CD4-positive, alpha-beta T cell treated with Interleukin-21 for 1 hour (primary cell): ENCODE measurements around the gene CENPL.
"Not testable (repeated sequence)": the region's sequence is repeated elsewhere in the genome, so short reads cannot be mapped to it uniquely, and the experiment has no call there.

ENCODE experiments used
- DNase-seq: peaks from one replicate; pipeline ENCODE4 v3.0.0-alpha.2; 2020

CENPL gene, protein sequence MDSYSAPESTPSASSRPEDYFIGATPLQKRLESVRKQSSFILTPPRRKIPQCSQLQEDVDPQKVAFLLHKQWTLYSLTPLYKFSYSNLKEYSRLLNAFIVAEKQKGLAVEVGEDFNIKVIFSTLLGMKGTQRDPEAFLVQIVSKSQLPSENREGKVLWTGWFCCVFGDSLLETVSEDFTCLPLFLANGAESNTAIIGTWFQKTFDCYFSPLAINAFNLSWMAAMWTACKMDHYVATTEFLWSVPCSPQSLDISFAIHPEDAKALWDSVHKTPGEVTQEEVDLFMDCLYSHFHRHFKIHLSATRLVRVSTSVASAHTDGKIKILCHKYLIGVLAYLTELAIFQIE

DNA sequence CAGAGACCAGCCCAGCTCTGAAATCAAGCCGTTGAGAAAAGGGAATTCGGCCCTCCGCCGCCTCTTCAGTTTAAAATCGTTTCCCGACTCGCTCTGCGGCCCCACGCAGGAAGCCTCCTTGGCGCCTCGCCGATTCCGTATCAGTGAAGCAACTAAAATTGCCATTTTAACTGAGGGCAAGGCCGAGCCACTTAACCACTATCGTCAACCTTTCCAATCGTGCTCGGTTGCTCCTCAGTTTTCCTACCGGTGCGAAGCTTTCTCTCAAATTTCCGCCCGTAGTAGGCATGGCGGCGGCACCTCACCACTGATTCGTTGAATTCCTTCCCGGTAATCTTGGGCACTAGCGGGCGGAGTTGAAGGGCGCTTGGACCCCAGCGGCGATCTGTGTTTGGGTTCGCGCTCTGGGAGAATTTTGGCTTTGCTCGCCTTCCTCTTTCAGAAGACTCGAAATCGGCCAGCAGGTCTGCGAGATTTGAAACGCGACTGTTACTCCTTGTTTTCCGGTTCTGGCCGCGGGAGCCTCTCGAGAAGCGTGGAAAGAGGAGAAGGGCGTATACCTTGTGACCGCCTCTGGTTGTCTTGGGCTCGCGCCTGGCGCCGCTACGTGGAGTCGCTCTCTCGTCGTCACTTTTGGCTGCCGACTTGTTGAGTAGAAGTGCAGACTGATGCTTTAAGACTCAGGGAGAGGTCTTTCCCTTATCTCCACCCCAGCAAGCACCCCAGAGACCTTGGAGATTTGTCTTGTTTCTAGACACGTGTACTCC, at the start of gene CENPL, which contains the start of gene DARS2:
Gene CENPL (minus strand): TSS at position 569 of the 767 bp plus-strand sequence. CDS start 13,584 bp downstream, outside the sequence.
Gene DARS2 (plus strand): TSS at position 359 of the 767 bp plus-strand sequence. CDS start 557 bp downstream, outside the sequence.
- DNase-seq, result peak; percentile 94

GRCh38 chr1:173871500-173871899, 46.8 kb upstream of the CENPL start:
- no peak for DNase-seq

DNA sequence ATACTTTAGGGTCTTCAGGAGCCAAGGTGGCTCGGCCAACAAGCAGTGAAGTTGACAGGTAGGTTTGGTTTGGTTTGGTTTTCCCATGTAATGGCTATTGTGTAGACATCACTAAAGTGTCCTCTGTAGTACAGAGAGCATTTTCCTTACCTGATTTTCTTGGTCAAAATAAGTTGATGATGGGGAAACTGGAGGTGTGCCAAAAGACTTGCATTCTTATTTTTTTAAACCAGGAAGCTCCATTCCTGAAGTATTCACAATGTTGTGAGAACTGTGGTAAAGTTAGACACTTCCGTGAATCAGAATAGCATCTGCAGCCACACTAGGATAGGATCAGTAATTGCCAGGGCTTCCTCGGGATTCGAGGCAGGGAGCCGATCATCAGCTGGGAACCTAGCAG, 46.4 kb upstream of the CENPL start:
- no peak for DNase-seq

- peak; percentile 57 for DNase-seq
Measured at GRCh38 chr1:173870252-173871075, 45.8 kb upstream of the CENPL start.

- DNase-seq, result no peak
Measured at GRCh38 chr1:173869021-173869359, 44.3 kb upstream of the CENPL start.

DNA sequence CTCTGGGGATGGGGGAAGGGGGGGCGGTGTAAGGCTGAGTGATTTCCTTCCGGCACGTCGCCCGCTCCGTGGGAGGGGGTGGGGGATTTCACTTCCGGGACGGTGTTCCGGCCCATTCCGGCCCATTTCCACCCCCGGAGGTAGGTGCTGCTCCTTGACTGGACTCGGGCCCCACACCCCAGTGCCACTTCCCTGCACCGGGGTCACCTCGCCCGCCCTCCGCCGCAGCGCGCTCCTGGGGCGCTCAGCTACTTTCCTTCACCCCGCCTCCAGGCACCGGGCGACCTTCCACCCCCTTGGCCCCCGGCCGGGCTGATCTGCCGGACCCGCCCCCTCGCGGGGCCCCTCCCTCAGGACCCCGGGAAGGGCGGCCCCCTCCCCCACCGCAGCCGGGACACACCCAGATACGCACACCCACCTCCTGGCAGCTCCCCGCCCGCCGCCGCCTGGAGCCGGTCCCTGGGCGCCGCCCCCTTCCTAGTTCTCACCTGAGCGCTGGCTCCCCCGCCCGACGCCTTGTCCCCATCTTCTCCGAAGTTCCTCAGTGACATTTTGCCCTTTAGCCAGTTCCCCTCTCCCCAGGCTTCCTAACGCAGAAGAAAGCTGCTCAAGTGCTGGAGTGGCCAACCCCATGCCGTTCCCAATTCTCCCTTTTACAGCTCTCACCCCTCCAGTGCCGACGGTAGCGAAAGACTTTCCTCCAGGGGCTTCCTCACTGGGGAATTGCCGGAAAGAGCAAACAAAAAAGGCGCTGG, 43.8 kb upstream of the CENPL start, which contains the start of gene ZBTB37:
Gene ZBTB37 (plus strand): TSS at position 115 of the 755 bp plus-strand sequence. CDS start 1,846 bp downstream, outside the sequence.
- DNase-seq, result peak; percentile 93

DNA sequence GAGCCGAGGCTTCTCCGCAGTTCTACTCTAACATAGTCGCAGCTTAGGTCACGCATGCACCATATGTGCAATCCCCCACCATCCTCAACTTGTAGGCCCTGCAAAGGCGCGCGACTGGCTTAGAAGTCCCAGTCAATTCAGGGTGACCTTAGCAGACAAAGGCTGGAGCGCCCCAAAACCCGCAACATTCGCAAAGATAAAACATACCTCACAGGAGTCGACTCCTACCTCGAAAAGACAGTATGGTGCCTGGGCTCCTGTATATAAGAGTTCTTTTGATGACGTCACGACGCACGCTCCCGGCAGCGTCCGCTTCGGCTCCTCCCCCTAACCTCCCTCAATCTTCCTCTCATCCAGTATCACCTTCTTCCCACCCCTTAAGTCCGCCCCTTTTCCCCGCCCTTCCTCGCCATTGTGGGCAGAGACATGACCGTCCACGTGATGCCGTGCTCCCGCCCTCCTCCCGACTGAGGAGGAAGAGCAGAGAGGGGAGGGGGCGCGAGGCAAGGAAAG, 43.1 kb upstream of the CENPL start, which contains the start of gene GAS5:
Gene GAS5 (minus strand): TSS at position 237 of the 513 bp plus-strand sequence.
- peak; percentile 100 for DNase-seq

DNA sequence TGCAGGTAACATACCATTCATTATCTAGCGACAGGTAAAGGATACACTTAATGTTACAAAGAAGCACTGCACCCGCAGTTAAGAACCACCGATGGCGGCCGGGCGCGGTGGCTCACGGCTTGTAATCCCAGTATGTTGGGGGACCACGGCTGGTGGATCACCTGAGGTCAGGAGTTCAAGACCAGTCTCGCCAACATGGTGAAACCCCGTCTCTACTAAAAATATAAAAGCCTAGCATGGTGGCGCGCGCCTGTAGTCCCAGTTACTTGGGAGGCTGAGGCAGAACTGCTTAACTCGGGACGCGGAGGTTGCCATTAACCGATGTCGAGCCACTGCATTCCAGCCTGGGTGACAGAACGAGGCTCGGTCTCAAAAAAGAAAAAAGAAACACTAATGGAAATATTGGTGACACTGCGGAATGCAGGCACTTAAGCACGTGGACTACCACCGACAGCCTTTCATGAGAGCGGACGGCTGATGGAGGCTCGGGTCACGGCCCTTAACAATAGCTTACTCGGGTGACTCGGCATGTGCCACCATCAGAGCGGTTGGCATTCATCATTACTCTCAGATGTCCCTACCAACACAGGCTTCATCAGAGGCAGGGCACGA, 42.6 kb upstream of the CENPL start:
- DNase-seq, result no peak

DNA sequence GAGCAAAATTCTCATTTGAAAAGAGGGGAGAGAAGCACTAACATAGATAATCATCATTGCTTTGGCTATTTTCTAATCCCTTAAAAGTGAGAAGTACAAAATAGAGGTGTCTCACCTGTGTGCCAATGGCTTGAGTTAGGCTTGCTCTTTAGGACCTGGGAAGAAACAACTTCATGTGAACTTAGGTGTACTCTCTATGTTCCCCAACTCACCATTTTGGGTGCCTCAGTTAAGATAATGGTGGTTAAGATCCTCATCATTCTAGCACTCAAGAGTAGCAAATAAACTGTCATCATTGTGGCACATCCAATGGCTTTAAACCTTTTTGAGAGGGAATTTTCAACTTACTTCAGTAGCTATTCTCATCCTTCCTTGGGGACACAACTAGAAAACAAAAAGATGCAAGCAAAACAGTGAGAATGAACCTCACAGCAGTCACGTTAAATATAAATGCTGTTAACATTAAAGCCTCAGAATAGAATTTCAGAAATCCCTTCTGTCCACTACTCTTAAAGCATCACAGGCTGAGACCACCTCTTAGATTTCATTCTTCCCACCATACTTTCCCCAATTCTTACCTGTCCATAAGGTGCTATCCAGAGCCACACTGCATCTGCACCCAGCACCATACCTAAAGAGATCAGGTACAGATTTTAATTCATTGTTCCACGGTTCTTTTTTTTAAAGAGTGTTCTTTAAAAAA, 41.9 kb upstream of the CENPL start:
- no peak for DNase-seq

GRCh38 chr1:173865468-173866164, 40.9 kb upstream of the CENPL start:
- DNase-seq, result no peak

GRCh38 chr1:173864179-173864867, 39.6 kb upstream of the CENPL start:
- DNase-seq, result no peak

GRCh38 chr1:173863224-173864161, 38.8 kb upstream of the CENPL start:
- DNase-seq, result no peak

GRCh38 chr1:173862769-173863223, 38.1 kb upstream of the CENPL start:
- DNase-seq, result no peak

DNA sequence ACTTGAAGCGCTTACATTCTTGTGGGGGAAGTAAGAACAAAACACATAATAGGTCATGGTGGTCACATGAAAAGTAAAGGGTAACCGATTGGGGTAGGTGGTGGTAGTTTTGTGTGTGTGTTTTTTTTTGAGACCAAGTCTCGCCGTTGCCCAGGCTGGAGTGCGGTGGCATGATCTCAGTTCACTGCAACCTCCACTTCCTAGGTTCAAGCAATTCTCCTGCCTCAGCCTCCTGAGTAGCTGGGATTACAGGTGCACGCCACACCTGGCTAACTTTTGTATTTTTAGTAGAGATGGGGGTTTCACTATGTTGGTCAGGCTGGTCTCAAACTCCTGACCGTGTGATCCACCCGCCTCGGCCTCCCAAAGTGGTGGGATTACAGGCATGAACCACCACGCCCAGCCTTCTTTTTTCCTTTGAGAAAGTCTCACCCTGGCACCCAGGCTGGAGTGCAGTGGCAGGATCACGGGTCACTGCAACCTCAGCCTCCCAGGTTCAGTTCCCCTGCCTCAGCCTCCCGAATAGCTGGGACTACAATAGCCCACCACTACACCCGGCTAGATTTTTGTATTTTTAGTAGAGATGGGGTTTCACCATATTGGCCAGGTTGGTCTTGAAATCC, 37.6 kb upstream of the CENPL start:
- not testable (repeated sequence) for DNase-seq

DNA sequence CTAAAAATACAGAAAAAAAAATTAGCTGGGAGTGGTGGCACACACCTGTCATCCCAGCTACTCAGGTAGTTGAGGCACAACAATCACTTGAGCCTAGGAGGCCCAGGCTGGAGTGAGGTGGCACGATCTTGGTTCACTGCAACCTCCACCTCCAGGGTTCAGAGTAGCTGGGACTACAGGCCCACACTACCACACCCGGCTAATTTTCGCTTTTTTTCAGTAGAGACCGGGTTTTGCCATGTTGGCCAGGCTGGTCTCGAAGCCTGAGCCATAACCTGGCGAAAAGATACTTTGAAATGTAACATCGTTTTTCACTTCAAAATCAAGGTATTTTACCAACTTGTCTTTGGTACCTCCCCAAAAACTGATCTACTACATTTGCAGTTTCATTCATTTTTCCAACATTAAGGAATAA, 37.1 kb upstream of the CENPL start:
- DNase-seq, result no peak

DNA sequence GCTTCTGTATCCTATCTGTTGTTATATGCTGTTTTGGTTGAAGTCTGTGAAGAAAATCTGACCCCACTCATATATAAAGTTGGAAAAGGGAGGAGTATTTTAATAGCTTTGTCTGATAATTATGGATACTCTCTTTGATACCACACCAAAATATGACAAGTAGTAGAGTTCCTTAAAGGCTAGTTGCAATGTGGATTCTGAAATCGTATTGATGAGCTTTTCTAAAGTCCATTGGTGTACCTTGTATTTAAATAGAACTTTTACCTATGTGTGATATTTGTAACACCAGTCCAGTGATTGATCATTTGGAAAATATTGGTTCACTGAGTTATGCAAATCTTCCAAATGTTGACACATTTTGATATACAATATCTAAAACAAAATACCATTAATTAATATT, 35.4 kb upstream of the CENPL start:
- no peak for DNase-seq

DNA sequence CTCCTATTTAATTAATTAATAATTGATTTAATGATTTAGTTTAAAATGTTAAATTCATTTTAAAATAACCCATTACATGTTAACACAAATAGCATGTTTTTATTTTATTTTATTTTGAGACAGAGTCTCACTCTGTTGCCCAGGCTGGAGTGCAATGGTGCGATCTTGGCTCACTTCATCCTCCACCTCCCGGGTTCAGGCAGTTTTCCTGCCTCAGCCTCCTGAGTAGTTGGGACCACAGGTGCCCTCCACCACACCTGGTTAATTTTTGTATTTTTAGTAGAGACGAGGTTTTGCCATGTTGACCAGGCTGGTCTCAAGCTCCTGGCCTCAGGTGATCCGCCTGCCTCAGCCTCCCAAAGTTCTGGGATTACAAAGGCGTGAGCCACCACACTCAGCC, 34.9 kb upstream of the CENPL start:
- not testable (repeated sequence) for DNase-seq
